ENCODE data around the gene NCKAP5.
"Not testable (repeated sequence)": the region's sequence is repeated elsewhere in the genome, so short reads cannot be mapped to it uniquely, and the experiment has no call there.

Gene NCKAP5

DNA sequence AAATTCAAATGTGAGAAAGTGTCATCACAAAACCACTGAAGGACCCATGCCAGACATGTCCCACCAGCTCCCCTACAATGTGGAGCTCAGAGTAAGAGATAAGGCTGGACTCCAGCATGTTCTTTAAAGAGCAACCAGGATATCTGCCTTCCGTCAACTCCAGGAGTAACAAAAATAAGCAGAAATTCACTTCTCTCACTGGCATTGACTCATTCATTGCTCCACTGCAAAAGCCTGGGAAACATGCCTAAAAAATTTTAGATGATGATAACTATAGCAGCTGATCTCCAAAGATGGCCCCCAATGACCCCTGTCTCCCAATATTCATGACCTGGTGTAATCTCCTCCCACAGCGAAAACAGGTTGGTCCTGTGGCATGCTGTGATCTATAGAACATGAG, 314.5 kb downstream of the NCKAP5 start:
- DNase-seq = no peak

DNA sequence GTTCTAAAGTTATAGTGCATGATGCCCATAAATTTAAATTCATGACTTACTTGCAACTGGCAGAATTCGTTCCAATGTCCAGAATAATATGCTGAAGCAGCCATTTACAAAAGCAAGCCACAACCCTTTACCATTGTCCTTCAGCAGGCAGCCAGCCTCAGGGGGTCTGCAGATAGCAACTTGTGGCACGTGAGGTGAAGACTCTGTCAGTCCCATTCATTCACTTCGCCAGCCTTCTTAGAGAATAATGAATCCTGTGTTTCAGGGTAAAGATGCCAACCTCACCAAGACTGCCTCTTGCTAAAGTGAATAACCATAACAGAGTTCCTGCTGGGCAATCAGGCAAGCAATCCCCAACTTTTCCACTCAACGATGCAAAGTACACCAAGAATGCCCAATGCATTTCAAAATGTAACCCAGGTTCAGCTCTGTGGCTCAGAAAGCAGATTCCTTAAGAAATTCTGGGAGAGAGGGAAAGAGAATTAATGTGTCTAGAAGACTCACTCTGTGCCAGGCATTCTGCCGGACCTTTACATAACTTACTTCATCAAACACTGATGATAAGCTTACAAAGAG, 315.4 kb downstream of the NCKAP5 start:
- DNase-seq = no peak

DNA sequence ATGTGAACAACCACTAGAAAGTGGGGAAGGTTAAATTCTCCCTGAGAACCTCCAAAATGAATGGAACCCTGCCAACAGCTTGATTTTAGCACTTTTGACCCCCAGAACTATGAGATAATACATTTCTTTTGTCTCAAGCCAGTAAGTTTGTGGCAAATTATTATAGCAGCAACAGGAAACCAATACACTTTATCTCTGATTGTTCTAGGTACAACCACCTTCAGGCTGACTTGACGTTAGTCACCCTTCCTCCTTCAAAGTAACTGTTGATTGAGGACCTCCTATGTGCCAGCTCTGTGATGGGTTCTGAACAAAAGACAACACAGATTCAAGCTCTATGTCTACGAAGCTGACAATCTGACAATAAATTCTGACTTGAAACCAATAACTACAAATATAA, 318.9 kb downstream of the NCKAP5 start:
- DNase-seq = no peak

DNA sequence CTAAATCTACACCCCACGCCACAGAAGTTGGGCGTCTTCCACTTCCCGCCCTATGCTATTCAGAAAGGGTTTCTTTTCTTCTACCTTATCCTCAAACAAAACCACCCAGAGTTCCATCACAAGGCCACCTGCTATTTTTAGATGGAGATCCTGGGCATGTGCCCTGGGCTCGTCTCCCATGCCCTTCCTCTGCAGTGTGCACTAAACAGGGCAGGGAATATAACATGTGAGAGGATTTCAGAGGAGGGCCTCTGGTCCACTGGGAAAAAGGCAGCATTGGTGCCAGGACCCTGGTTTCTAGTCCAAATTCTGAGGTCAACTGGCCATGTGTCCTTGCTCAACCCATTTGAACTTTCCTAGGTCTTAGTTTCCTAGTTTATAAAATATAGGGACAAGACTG, 320.0 kb downstream of the NCKAP5 start:
- DNase-seq = no peak

DNA sequence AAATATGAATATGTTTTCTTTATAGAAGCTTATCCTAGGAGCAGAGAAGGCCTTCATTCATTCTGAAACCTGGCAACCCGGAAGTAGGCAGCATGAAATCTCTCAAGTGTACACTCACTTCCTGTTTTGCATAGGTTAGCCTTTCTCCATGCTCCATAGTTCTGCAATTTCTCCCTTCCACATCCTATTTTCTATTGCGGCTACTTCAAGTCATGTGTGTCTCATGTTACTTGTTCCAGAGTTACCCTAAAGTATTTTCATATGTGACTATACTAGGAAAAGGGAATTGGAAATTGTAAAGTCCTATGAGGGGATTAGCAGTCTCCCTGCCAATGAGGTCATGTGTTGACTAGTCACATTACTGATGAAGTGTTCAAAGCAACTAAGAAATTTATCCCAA, 320.6 kb downstream of the NCKAP5 start:
- DNase-seq = no peak

DNA sequence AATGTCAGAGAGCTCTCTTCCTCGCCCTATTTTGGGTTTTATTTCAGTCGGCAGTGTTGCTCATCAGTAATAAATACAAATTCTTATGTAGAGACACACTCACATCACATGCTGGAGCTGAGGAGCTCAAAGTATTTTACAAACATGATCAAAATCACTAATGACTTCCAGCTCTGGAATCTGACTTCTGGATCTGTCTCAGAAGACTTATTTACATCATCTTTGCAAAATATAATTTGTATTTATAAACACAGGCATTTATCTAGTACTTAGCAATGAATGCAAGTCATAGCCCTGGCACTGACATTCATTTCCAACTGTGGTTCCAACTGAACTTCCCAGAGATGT, 327.1 kb downstream of the NCKAP5 start:
- DNase-seq = no peak

DNA sequence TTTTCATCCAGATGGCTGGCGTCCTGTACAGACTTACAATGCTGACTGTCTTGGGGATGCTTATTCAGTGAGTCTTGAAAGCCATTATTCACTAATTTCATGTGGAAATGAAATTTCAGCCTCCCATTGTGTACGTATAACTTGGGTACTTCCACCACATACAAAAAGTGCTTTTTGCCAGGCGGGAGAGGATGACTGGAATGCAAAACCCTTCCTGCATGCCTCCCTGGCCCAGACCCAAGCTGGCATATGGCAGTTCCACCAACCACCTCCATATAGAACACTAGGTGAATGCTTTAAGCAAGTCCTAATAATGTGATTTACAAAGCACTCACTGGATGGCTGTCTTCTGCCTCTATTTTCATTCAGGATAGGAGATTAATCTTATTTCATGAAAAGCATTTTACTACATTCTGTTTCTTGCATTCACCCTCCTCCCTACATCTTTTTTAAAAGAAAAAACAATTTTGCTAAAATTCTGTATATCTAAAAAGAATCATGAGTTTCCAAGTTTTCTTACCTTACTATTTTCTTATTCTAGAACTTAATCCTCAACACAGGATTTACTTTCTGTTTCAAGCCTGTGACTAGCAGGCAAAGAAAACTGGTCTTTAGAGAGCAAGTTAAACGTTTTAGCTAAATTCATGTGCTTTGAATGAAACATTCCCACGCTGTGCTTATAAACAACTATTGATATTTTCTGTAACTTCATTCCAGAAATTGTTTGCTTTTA, 327.6 kb downstream of the NCKAP5 start:
- DNase-seq = no peak

- DNase-seq = no peak
Measured at GRCh38 chr2:133235968-133236367, 332.3 kb downstream of the NCKAP5 start.

- no peak for DNase-seq
Measured at GRCh38 chr2:133232556-133232955, 335.7 kb downstream of the NCKAP5 start.

DNA sequence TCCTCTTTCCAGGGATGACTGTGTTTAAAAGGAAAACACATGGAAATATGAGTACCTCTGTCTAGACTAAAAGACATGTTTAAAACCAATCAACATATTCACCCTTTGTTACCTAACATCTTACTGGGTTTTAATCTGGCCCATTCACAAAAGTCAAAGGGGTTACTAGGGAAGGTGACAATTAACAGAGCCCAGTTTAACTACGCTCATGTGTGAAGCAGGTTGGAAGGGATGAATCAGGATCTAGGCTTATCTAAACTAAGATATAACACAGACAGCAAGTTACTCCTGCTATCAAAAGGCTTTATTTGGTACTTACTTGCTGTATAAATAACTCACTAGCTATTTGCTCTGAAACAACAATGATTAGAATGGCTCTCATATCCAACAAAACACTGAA, 337.0 kb downstream of the NCKAP5 start:
- DNase-seq = no peak

GRCh38 chr2:133229974-133230373, 338.3 kb downstream of the NCKAP5 start:
- DNase-seq = no peak

GRCh38 chr2:133223226-133223625, 345.0 kb downstream of the NCKAP5 start:
- DNase-seq = no peak

GRCh38 chr2:133221398-133221797, 346.9 kb downstream of the NCKAP5 start:
- DNase-seq = no peak

DNA sequence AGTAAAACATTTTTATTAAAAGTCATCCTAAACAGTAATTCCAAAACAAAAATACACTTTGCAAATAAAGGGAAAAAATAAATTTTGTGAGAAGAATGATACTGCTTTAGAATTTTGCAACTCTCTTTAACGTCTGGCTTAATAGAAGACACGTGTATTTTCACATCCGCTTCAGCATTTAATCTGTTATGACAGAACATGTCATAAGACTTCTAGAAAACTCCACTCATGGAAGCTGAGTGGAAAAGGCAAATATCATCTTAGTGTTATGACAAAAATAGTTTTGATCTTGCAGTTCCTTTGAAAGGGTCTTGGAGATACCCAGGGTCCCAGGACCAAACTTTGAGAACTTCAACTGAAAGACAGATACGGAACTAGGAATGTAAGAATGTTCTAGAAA, 350.1 kb downstream of the NCKAP5 start:
- no peak for DNase-seq

DNA sequence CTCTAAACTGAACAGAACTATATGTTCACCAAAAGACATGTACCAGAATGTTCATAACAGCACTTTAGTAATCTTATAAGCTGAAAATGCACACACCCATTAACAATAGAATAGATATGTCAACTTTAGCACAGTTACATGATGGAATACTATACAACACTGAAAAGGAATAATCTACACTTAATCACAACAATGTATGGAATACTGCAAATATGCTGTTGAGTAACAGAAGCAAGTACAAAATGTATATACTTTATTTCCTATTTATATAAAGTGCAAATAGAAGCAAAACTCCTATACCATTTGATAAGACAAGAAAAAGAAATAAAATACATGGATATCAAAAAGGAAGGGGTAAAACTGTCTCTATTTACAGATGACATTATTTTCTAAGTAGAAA, 352.8 kb downstream of the NCKAP5 start:
- DNase-seq = no peak

DNA sequence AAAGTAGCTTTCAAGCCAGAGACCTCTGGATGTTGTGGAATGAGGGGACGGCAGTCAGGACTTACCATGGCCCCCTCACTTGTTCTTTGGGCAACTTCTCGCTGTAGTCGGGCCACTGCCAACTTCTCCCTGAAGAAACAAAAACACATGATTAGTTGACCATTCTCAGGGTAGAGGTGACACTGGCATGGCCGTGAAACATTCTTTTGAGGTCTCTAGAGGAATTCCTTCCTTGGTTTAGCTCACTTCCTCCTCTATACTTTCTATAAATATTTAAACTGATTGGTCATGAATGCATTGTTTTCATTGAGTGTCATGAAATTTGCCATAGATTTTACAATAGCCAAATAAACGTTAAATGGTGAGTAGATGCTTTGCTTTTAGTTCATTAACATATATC, 354.6 kb downstream of the NCKAP5 start:
- DNase-seq = no peak

- DNase-seq = no peak
Measured at GRCh38 chr2:133209325-133209724, 358.9 kb downstream of the NCKAP5 start.

DNA sequence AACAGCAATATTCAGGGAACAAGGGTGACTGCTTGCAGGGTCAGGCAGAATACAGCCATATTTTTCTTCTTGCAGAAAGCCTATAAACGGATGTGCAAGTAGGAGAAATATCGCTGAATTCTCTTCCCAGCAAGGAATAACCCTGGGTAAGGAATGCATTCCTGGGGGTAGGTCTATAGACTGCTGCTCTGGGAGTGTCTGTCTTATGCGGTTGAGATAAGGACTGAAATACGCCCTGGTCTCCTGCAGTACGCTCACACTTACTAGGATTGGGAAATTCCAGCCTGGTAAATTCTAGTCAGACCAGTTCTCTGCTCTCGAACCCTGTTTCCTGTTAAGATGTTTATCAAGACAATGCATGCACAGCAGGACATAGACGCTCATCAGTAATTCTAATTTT, 361.6 kb downstream of the NCKAP5 start:
- not testable (repeated sequence) for DNase-seq

DNA sequence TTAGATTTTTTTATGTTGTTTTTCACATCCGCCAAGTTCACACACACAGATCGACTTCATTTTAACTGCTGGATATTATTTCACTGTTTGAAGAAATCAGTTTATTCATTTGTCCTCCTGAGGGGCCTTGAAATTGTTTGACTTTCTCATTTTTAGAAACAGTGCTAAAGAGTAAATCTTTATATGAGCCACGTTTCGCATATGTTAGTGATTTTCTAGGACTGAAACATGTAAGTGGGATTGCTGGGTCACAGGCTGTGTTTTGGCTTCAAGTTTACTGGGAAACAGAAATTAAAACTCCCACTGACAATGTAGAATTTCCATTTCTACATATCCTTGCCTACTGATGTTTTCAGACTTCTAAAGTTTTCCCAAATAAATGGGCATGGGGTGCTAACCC, 363.8 kb downstream of the NCKAP5 start:
- DNase-seq = no peak

DNA sequence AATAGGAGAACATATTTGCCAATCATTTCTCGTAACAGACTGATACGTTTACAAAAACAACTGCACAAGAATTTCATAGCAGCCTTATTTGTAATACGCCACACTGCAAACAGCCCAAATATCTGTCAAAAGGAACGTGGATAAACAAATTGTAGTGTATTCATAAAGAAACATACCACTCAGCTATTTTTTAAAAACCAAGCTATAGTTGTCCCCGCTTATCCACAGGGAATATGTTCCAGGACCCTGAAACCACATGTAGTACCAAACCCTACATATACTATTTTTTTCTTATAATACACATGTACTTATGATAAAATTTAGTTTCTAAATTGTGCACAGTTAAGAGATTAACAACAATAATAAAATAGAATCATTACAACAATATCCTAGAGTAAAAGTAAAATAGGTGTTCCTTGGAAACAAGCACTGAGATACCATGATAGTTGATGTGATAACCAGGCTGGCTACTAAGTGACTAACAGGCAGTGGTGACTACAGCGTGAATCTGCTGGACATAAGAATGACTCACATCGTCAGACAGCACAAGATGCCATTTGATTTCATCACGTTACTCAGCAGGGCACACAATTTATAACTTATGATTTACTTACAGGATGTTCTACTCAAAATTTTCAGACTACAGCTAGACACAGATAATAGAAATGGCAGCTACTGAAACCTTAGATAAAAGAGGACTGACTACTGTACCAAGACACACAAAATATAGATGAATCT, 367.4 kb downstream of the NCKAP5 start:
- no peak for DNase-seq

GRCh38 chr2:133198678-133199077, 369.6 kb downstream of the NCKAP5 start:
- DNase-seq = no peak

- DNase-seq = no peak
Measured at GRCh38 chr2:133197156-133197555, 371.1 kb downstream of the NCKAP5 start.

- no peak for DNase-seq
Measured at GRCh38 chr2:133194777-133195335, 373.4 kb downstream of the NCKAP5 start.

DNA sequence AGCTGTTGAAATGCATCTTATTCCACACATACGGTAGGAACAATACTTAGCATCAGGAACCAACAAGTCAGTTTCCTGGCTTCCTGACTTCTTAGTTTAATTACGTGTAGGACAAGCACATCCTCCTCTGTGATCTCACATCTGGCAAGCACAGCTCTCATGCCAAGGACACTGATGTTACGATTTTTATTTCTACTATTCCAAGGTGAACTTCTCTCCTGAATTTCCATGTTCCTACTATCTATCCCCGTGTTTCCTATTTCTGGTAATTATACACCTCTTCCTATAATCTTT, 374.0 kb downstream of the NCKAP5 start:
- no peak for DNase-seq
